GM23338 (cell line): ENCODE data around the gene NIBAN1. TPM values are rescaled to one million over a fixed set of nuclear protein-coding genes. Genes with fewer than 3 reads are reported as not detected.

Experiments used
- ATAC-seq: fragments of 200-7000 bp; cut with Tn5 transposase; 3 replicates; pipeline ENCODE4 v1.9.1; 2020
- DNase-seq: peaks from one replicate; pipeline ENCODE4 v3.0.0-alpha.2; 2015; ENCODE audit warnings: low spot score
- H2AFZ ChIP-seq: fragments of 200-600 bp; sonication (generic); 2 replicates; pipeline ENCODE4 v1.8.0; 2016; ENCODE audit warnings: antibody characterized with exemption, mild to moderate bottlenecking, moderate library complexity
- H3F3A ChIP-seq: fragments of 200-600 bp; sonication (generic); replicated peaks from 2 replicates; pipeline ENCODE4 v1.8.0; 2017; ENCODE audit warnings: antibody characterized with exemption, mixed run types, low read depth
- H3K27ac ChIP-seq: fragments of 200-600 bp; sonication (generic); 2 replicates; pipeline ENCODE4 v1.6.1; 2016; ENCODE audit warnings: low read depth
- H3K27me3 ChIP-seq: fragments of 200-600 bp; sonication (generic); 2 replicates; pipeline ENCODE4 v1.8.0; 2016; ENCODE audit warnings: mild to moderate bottlenecking, mixed run types, moderate library complexity; ENCODE audit not compliant: insufficient read depth
- H3K36me3 ChIP-seq: fragments of 200-600 bp; sonication (generic); 2 replicates; pipeline ENCODE4 v1.8.0; 2016; ENCODE audit warnings: mild to moderate bottlenecking; ENCODE audit not compliant: insufficient read depth
- H3K4me1 ChIP-seq: fragments of 200-600 bp; sonication (generic); 2 replicates; pipeline ENCODE4 v1.8.0; 2016; ENCODE audit warnings: mild to moderate bottlenecking, moderate library complexity; ENCODE audit not compliant: insufficient read depth
- H3K4me2 ChIP-seq: fragments of 200-600 bp; sonication (generic); 2 replicates; pipeline ENCODE4 v1.7.1; 2017; ENCODE audit warnings: mixed run types
- H3K4me3 ChIP-seq: fragments of 200-600 bp; sonication (generic); 2 replicates; pipeline ENCODE4 v1.6.1; 2016; ENCODE audit warnings: mixed run types
- H3K79me2 ChIP-seq: fragments of 200-600 bp; sonication (generic); replicated peaks from 2 replicates; pipeline ENCODE4 v1.8.0; 2017; ENCODE audit warnings: mild to moderate bottlenecking; ENCODE audit not compliant: insufficient read depth
- H3K9me2 ChIP-seq: fragments of 200-600 bp; sonication (generic); 2 replicates; pipeline ENCODE4 v1.8.0; 2017; ENCODE audit not compliant: insufficient read depth
- H4K20me1 ChIP-seq: fragments of 200-600 bp; sonication (generic); replicated peaks from 2 replicates; pipeline ENCODE4 v1.8.0; 2017; ENCODE audit warnings: mild to moderate bottlenecking; ENCODE audit not compliant: insufficient read depth
- H3K27ac Mint-ChIP-seq: 2 replicates; pipeline ENCODE4 v1.8.0; 2020; ENCODE audit warnings: inconsistent platforms, mild to moderate bottlenecking, moderate library complexity, mixed read lengths
- H3K27me3 Mint-ChIP-seq: 3 replicates; pipeline ENCODE4 v1.8.0; 2022; ENCODE audit warnings: low read depth, mild to moderate bottlenecking, moderate library complexity, mixed read lengths, inconsistent platforms; ENCODE audit not compliant: insufficient read depth, poor library complexity
- H3K36me3 Mint-ChIP-seq: 3 replicates; pipeline ENCODE4 v1.8.0; 2021; ENCODE audit warnings: low read depth, mild to moderate bottlenecking, inconsistent platforms, moderate library complexity, mixed read lengths
- H3K4me1 Mint-ChIP-seq: 3 replicates; pipeline ENCODE4 v1.8.0; 2020; ENCODE audit warnings: mild to moderate bottlenecking, inconsistent platforms, mixed read lengths
- H3K4me3 Mint-ChIP-seq: 3 replicates; pipeline ENCODE4 v1.8.0; 2021; ENCODE audit warnings: moderate library complexity, mild to moderate bottlenecking, inconsistent platforms, mixed read lengths
- H3K9me3 Mint-ChIP-seq: 3 replicates; pipeline ENCODE4 v1.8.0; 2020; ENCODE audit warnings: moderate library complexity, mild to moderate bottlenecking, inconsistent platforms, mixed read lengths
- CREB1 ChIP-seq: fragments of 250-450 bp; sonication (Bioruptor Pico); IDR thresholded peaks from 2 replicates; pipeline ENCODE4 v1.5.0; 2020; ENCODE audit warnings: low read depth, mild to moderate bottlenecking, moderate library complexity
- ETS1 ChIP-seq: IDR thresholded peaks from 2 replicates; pipeline ENCODE4 v1.6.1; 2016; ENCODE audit warnings: antibody characterized with exemption
- EZH2 ChIP-seq: fragments of 200-600 bp; sonication (generic); IDR thresholded peaks from one replicate; pipeline ENCODE4 v1.8.0; 2017; ENCODE audit warnings: antibody characterized with exemption, mild to moderate bottlenecking, low read depth; ENCODE audit not compliant: unreplicated experiment
- EZH2phosphoT487 ChIP-seq: fragments of 200-600 bp; sonication (generic); IDR thresholded peaks from one replicate; pipeline ENCODE4 v1.8.1; 2018; ENCODE audit warnings: antibody characterized with exemption; ENCODE audit not compliant: unreplicated experiment
- NANOG ChIP-seq: IDR thresholded peaks from 2 replicates; pipeline ENCODE4 v1.6.1; 2016; ENCODE audit warnings: antibody characterized with exemption, borderline replicate concordance
- POLR2AphosphoS5 ChIP-seq: IDR thresholded peaks from 2 replicates; pipeline ENCODE4 v1.6.1; 2016; ENCODE audit warnings: antibody characterized with exemption, low read depth
- REST ChIP-seq: IDR thresholded peaks from one replicate; pipeline ENCODE4 v1.6.1; 2018; ENCODE audit warnings: antibody characterized with exemption; ENCODE audit not compliant: unreplicated experiment
- STAT1 ChIP-seq: IDR thresholded peaks from one replicate; pipeline ENCODE4 v1.6.1; 2016; ENCODE audit warnings: antibody characterized with exemption; ENCODE audit not compliant: unreplicated experiment
- ZNF114 ChIP-seq: fragments of 250-450 bp; sonication (Bioruptor Pico); IDR thresholded peaks from 2 replicates; pipeline ENCODE4 v1.5.0; 2020; ENCODE audit warnings: mild to moderate bottlenecking, moderate library complexity
- ZNF331 ChIP-seq: fragments of 250-450 bp; sonication (Bioruptor Pico); IDR thresholded peaks from 2 replicates; pipeline ENCODE4 v1.5.0; 2020; ENCODE audit warnings: low read depth, mild to moderate bottlenecking, moderate library complexity
- ZNF462 ChIP-seq: fragments of 250-450 bp; sonication (Bioruptor Pico); IDR thresholded peaks from 2 replicates; pipeline ENCODE4 v1.5.0; 2020; ENCODE audit warnings: mild to moderate bottlenecking, moderate library complexity
- polyA plus RNA-seq: library from polyadenylated mRNA; unstranded; fragments of >200 nt; fragmentation: Nextera tagmentation; extraction: Ambion mirVana; gene quantifications from 2 replicates; pipeline ENCODE4 v1.2.1, GENCODE V29; 2016
- total RNA-seq: library from RNA; depleted of rRNA; stranded (reverse); fragments of >200 nt; shearing (Covaris generic); gene quantifications from 2 replicates; pipeline ENCODE4 v1.2.3, GENCODE V29; 2014

Gene NIBAN1
- total and polyA plus RNA-seq, 2 experiments from 2014 or later, result 5.5 to 12.3 TPM

GRCh38 chr1:185017338-185017737 lies 43.0 kb upstream of the NIBAN1 start:
- no peak for DNase-seq
- TF ChIP-seq NANOG (no peak), ZNF331 (CRISPR knock-in tag) (no peak), ZNF114 (CRISPR knock-in tag) (no peak), EZH2phosphoT487 (no peak), POLR2AphosphoS5 (no peak), CREB1 (no peak), ZNF462 (CRISPR knock-in tag) (no peak), STAT1 (no peak), ETS1 (no peak), REST (no peak), EZH2 (no peak)
- Mint-ChIP-seq H3K9me3 (no peaks in the 10 kb centered on the region; the same call in 2 of the 3 replicates), H3K36me3 (no peaks in the 10 kb centered on the region), H3K27ac (no peak overlapping the region), H3K27me3 (no peaks in the 10 kb centered on the region), H3K4me3 (no peak overlapping the region), H3K4me1 (peaks cover 8% of the 10 kb centered on the region)
- Histone ChIP-seq H2AFZ (no peak overlapping the region), H3K36me3 (no peaks in the 10 kb centered on the region), H4K20me1 (no peaks in the 10 kb centered on the region), H3F3A (no peaks in the 10 kb centered on the region), H3K4me3 (no peak overlapping the region), H3K4me1 (no peaks in the 10 kb centered on the region), H3K4me2 (no peak overlapping the region), H3K27me3 (no peaks in the 10 kb centered on the region), H3K79me2 (no peaks in the 10 kb centered on the region), H3K27ac (no peak overlapping the region), H3K9me2 (peaks cover 4% of the 10 kb centered on the region; the same call in 1 of the 2 replicates)
- ATAC-seq, result no peak
